K562 (cell line): Measurements from ENCODE around the gene POPDC2. TPM values are rescaled to one million over a fixed set of nuclear protein-coding genes. Genes with fewer than 3 reads are reported as not detected.

ENCODE experiments used
- ATAC-seq: fragments of 200-7000 bp; cut with Tn5 transposase; 3 replicates; pipeline ENCODE4 v1.9.1; 2020; ENCODE audit warnings: moderate library complexity
- BruUV-seq: library from RNA; stranded (reverse); fragments of 400-500 nt; replicated peaks from 2 replicates; lab custom pipeline; 2021; lab: Mats Ljungman, UMichigan
- CTCF ChIA-PET: fragments of 300-600 bp; formaldehyde crosslinking; extraction: SDS; loops from one replicate; lab custom pipeline; 2021; ENCODE audit warnings: low intra/inter-chr PET ratio; lab: Yijun Ruan, JAX
- POLR2A ChIA-PET: fragments of 300-600, 350-650 bp; sonication (Branson Sonifier 250); formaldehyde crosslinking; extraction: SDS; loops from one replicate; lab custom pipeline; 2021; ENCODE audit warnings: antibody characterized with exemption, inconsistent platforms; lab: Yijun Ruan, JAX
- DNase-seq, 4 experiments: peaks; one replicate each; pipeline versions ENCODE4 v3.0.0 to v3.0.0-alpha.2; 2011 to 2018; ENCODE audit warnings: low spot score in 3 of 4, mixed read lengths in 3 of 4; ENCODE audit errors: extremely low read depth in 1 of 4
- FAIRE-seq: peaks from 2 replicates; lab custom pipeline; 2011; peaks lifted over from hg19 to GRCh38; lab: Jason Lieb, UNC
- H2AFZ ChIP-seq: 2 replicates; pipeline ENCODE4 v1.6.0; 2011; ENCODE audit warnings: low read depth, low read length, control low read depth, inconsistent platforms
- H3K27ac ChIP-seq: fragments of 200-600 bp; 3 replicates; pipeline ENCODE4 v1.8.0; 2011; ENCODE audit warnings: low read depth, mild to moderate bottlenecking, control low read depth, inconsistent platforms, low read length, moderate library complexity, mixed read lengths; ENCODE audit errors: extremely low read depth
- H3K27me3 ChIP-seq, 2 experiments: fragments of 300-600 bp in 1 of 2; 2 replicates in 1 of 2; 3 replicates in 1 of 2; pipeline versions ENCODE4 v1.6.0 to v1.8.0; 2011; ENCODE audit warnings: inconsistent platforms in 2 of 2, low read length in 2 of 2, mild to moderate bottlenecking in 1 of 2, mixed read lengths in 1 of 2, moderate library complexity in 1 of 2; ENCODE audit not compliant: control insufficient read depth in 2 of 2, insufficient read depth in 2 of 2
- H3K36me3 ChIP-seq: fragments of 300-600 bp; 3 replicates; pipeline ENCODE4 v1.8.0; 2011; ENCODE audit warnings: mild to moderate bottlenecking, low read length, inconsistent platforms; ENCODE audit not compliant: control insufficient read depth, insufficient read depth
- H3K4me1 ChIP-seq, 2 experiments: fragments of 200-600 bp in 1 of 2; replicated peaks in 1 of 2; 2 replicates in 1 of 2; 3 replicates in 1 of 2; pipeline versions ENCODE4 v1.5.1 to v1.8.0; 2011; ENCODE audit warnings: inconsistent platforms in 2 of 2, low read length in 2 of 2, mild to moderate bottlenecking in 1 of 2, mixed read lengths in 1 of 2, moderate library complexity in 1 of 2; ENCODE audit not compliant: control insufficient read depth in 2 of 2, insufficient read depth in 2 of 2
- H3K4me2 ChIP-seq: 2 replicates; pipeline ENCODE4 v1.6.1; 2011; ENCODE audit warnings: low read length, control low read depth, inconsistent platforms, mixed read lengths; ENCODE audit not compliant: insufficient read depth
- H3K4me3 ChIP-seq: fragments of 200-600 bp; sonication (generic), shearing (Covaris generic); 2 replicates; pipeline ENCODE4 v1.5.1; 2016; ENCODE audit warnings: control low read depth, inconsistent platforms
- H3K79me2 ChIP-seq: fragments of 200-600 bp; 3 replicates; pipeline ENCODE4 v1.8.0; 2011; ENCODE audit warnings: low read length, inconsistent platforms; ENCODE audit not compliant: control insufficient read depth, insufficient read depth
- H3K9ac ChIP-seq, 2 experiments: 2 replicates each; pipeline versions ENCODE4 v1.6.0 to v1.6.1; 2011; ENCODE audit warnings: low read depth in 2 of 2, low read length in 2 of 2, control low read depth in 1 of 2, inconsistent platforms in 1 of 2, mild to moderate bottlenecking in 1 of 2, mixed read lengths in 1 of 2; ENCODE audit not compliant: insufficient read depth in 1 of 2
- H3K9me1 ChIP-seq: one replicate; pipeline ENCODE4 v1.6.0; 2011; ENCODE audit warnings: inconsistent platforms, mild to moderate bottlenecking, low read length, moderate library complexity; ENCODE audit not compliant: control insufficient read depth, insufficient read depth
- H3K9me3 ChIP-seq: replicated peaks from 2 replicates; pipeline ENCODE4 v1.5.1; 2011; ENCODE audit warnings: low read depth, low read length, inconsistent platforms; ENCODE audit not compliant: control insufficient read depth, insufficient read depth
- H4K20me1 ChIP-seq: replicated peaks from 2 replicates; pipeline ENCODE4 v1.6.1; 2011; ENCODE audit warnings: low read length, inconsistent platforms, mixed read lengths; ENCODE audit not compliant: control insufficient read depth, insufficient read depth
- ATF7 ChIP-seq: fragments of 450-650 bp; IDR thresholded peaks from 2 replicates; pipeline ENCODE4 v1.7.1; 2014; ENCODE audit warnings: mild to moderate bottlenecking, moderate library complexity
- ETV1 ChIP-seq: fragments of 450-650 bp; conservative IDR thresholded peaks from 2 replicates; pipeline ENCODE4 v1.6.1; 2016; ENCODE audit warnings: missing genetic modification characterization, control low read depth, low read depth, missing compliant biosample characterization
- ETV5 ChIP-seq: sonication (generic); formaldehyde crosslinking; IDR thresholded peaks from 2 replicates; pipeline ENCODE4 v1.4.0; 2020; ENCODE audit warnings: low read depth, mild to moderate bottlenecking, missing genetic modification reagents
- HLTF ChIP-seq: fragments of 450-650 bp; IDR thresholded peaks from 2 replicates; pipeline ENCODE4 v1.6.1; 2016
- NR2C2 ChIP-seq, 2 experiments: fragments of 200-800 bp in 1 of 2; sonication (Bioruptor generic) in 1 of 2; sonication (generic) in 1 of 2; formaldehyde crosslinking in 1 of 2; IDR thresholded peaks; 2 replicates each; pipeline versions ENCODE4 v1.6.1 to v1.8.0; 2016 to 2022; ENCODE audit warnings: mild to moderate bottlenecking in 1 of 2, missing compliant biosample characterization in 1 of 2, missing genetic modification characterization in 1 of 2, missing genetic modification reagents in 1 of 2
- ZBTB17 ChIP-seq: fragments of 450-650 bp; formaldehyde crosslinking; IDR thresholded peaks from 2 replicates; pipeline ENCODE4 v1.4.0; 2020; ENCODE audit warnings: mild to moderate bottlenecking
- ZNF764 ChIP-seq: fragments of 250-450 bp; sonication (Bioruptor Pico); IDR thresholded peaks from 2 replicates; pipeline ENCODE4 v1.4.0; 2020; ENCODE audit warnings: low read depth, mild to moderate bottlenecking, moderate library complexity
- WGBS: fragments of 100-300 bp; shearing (Covaris generic); methylation state at CpG from one replicate; pipeline ENCODE4 v1.1.6; 2016; ENCODE audit warnings: low coverage, mixed read lengths; ENCODE audit not compliant: insufficient coverage; ENCODE audit errors: missing lambda C conversion rate; 5-methylcytosine and 5-hydroxymethylcytosine counted together
- in situ Hi-C: fragments of 300-500 bp; cut with MboI; formaldehyde crosslinking; loops from 4 replicates; pipeline ENCODE4 v1.15.0; 2018; ENCODE audit warnings: inconsistent platforms, mixed read lengths
- intact Hi-C: fragments of 100-400 bp; cut with micrococcal nuclease; formaldehyde crosslinking; loops from 2 replicates; pipeline ENCODE4 v1.14.2; 2022
- polyA plus RNA-seq, 8 experiments: library from polyadenylated mRNA; depleted of rRNA in 4 of 8; stranded (reverse) in 5 of 8; unstranded in 3 of 8; fragments of >200 nt; fragmentation: Nextera tagmentation in 2 of 8; fragmentation: Illumina TruSeq in 1 of 8; extraction: Ambion mirVana in 2 of 8; extraction: Trizol in 1 of 8; gene quantifications; 2 replicates each; pipeline versions ENCODE4 v1.2.1 to v1.2.3, GENCODE V29; 2011 to 2014; ENCODE audit warnings: inconsistent platforms in 1 of 8, missing spikeins in 1 of 8
- total RNA-seq, 7 experiments: library from RNA; depleted of rRNA in 6 of 7; stranded (reverse); fragments of >200 nt in 6 of 7; fragmentation: Illumina TruSeq in 2 of 7; extraction: Trizol in 2 of 7; gene quantifications; 2 replicates each; pipeline versions ENCODE4 v1.2.1 to v1.2.3, GENCODE V29; 2011 to 2021; ENCODE audit warnings: low replicate concordance in 1 of 7

POPDC2 gene
- total and polyA plus RNA-seq, 9 of the 15 experiments (the other 6 are each of a cell fraction or from before 2014, with no cell fraction given) = 0.08 to 0.32 (median 0.13) TPM; not detected in 4

DNA sequence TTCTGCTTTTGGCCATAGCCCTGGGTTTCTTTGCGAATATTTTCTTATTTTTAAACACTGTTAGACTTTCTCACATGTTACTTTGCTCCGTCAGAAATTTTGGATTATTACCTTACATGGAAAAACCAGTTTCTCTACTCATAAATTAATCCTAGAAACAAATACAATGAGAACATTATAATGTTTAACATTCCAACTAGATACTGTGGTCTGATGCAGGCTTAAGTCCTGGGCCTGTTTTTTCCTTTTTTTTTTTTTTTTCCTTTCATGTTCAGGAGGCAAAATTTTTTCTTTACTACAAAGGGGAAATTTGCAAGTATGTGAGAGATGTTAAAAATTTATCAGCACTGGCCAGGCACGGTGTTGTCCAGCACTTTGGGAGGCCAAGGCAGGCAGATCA is 28.9 kb downstream of the POPDC2 start (continued):
- TF ChIP-seq ETV5 (CRISPR knock-in tag) = no peak

DNA sequence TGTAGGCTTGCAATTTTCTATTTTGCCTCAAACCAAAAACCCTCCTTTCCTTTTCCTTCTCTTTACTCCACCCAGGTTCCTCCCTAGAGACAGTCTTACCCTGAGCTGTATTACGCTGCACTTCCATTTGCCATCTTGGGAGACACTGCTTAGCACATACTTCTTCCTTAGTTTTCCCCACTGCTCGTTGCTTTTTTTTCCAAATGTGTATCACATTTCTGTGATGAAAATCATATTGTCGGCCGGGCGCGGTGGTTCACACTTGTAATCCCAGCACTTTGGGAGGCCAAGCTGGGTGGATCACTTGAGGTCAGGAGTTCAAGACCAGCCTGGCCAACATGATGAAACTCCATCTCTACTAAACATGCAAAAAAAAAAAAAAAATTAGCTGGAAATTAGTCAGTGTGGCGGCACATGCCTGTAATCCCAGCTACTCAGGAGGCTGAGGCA is 29.5 kb downstream of the POPDC2 start:
- ChIA-PET POLR2A (interaction anchor here (0.7 kb wide), 1 partner anchor 10 kb away, joined by 5 read pairs; no protein-coding TSS in a partner anchor), CTCF (no interaction called here)
- no peak overlapping the region for H3K4me2 ChIP-seq
- peak; percentile 18; the same call in 2 of the 3 replicates for ATAC-seq
- DNase-seq = no peak
- no peak overlapping the region; the same call in 2 of the 3 replicates for H3K27ac ChIP-seq
- no peak for FAIRE-seq
- no peak overlapping the region for H3K4me3 ChIP-seq
- H3K9me3 ChIP-seq = no peaks in the 10 kb centered on the region
- H3K9me1 ChIP-seq = no peaks in the 10 kb centered on the region
- no peaks in the 10 kb centered on the region for H4K20me1 ChIP-seq
- no peaks in the 10 kb centered on the region for H3K27me3 ChIP-seq
- no peaks in the 10 kb centered on the region for H3K79me2 ChIP-seq
- H3K36me3 ChIP-seq = no peaks in the 10 kb centered on the region
- intact Hi-C loops = no loop called here
- H3K9ac ChIP-seq = no peak overlapping the region
- in situ Hi-C loops = no loop called here
- WGBS = 88% methylated on average over 1 of the region's 7 CpGs
- BruUV-seq = no TSS peak
- no peak for TF ChIP-seq ZNF764
- no peak for TF ChIP-seq HLTF
- TF ChIP-seq ZBTB17 = 0 out of 2 replicates have a peak, but pooled peaks have one; percentile 16
- TF ChIP-seq ETV1 = no peak
- TF ChIP-seq NR2C2 (CRISPR knock-in tag; IDR thresholded peaks at IDR 0.05) = no peak
- peak; percentile 41; the same call in 1 of the 2 replicates for TF ChIP-seq NR2C2 (tag; IDR thresholded peaks at IDR 0.05)
- 0 out of 2 replicates have a peak, but pooled peaks have one; percentile 6 for TF ChIP-seq ATF7
- H2AFZ ChIP-seq = peak overlapping the region; percentile 70
- peaks cover 0 to 11% of the 10 kb centered on the region in 2 experiments; a peak in 4 of 5 replicates for H3K4me1 ChIP-seq
